Coronary artery (tissue), 2 donors: ENCODE results near the gene BTBD18.
"Not testable (repeated sequence)": the region's sequence is repeated elsewhere in the genome, so short reads cannot be mapped to it uniquely, and the experiment has no call there.

ENCODE experiments used
- DNase-seq: peaks from one replicate; pipeline ENCODE4 v3.0.0-alpha.2; 2017; ENCODE audit warnings: low spot score
- H3K27ac ChIP-seq, 2 donors: fragments of 200-600 bp; sonication (generic); one replicate each; pipeline ENCODE4 v1.5.1; 2016 to 2019
- H3K4me3 ChIP-seq: fragments of 200-600 bp; sonication (generic); 2 replicates; pipeline ENCODE4 v1.5.1; 2016; ENCODE audit warnings: mild to moderate bottlenecking, moderate library complexity
- TF ChIP-seq, protein P1 (sequence below): fragments of 200-600 bp; sonication (generic); IDR thresholded peaks from one replicate; pipeline ENCODE4 v1.5.1; 2019; ENCODE audit warnings: antibody characterized with exemption

The BTBD18 gene

DNA sequence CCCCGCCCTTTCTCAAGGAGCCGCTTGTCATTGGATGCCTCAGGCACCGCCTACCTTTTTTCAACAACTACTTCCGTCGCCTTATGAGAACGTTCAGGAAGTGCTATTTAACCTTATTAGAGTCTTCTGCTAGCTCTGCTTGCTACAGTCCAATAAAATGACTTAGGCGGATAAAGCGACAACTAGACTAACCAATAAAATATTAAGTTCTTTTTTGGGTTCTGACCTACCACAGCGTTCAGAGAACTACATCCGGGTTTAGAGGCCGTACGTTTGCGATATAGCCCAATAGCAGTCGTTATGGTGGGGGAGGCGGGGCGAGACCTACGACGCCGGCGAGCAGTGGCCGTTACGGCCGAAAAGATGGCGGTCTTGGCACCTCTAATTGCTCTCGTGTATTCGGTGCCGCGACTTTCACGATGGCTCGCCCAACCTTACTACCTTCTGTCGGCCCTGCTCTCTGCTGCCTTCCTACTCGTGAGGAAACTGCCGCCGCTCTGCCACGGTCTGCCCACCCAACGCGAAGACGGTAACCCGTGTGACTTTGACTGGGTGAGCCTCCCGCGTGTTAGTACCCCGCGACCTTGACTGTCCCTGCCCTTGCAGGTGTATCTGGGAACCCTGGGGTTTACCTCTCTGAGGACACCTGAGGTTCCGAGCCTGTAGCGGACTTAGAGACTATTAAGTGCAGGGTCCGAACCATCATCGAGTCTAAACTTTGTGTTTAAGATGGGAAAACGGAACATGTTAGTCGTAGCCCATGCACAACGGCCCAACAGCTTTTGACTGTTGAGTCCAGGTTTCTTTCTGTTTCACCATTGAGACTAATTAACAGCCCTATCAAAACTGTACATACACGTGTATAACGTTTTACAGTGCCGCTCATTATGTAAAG lies 39.1 kb downstream of the BTBD18 start, which contains the start of gene TMX2:
Gene TMX2, plus strand, starts transcription at position 338 of the 895 bp plus-strand sequence. Its CDS starts 26 bp downstream, at position 364.
- peak within 1 kb of the TSS; percentile 78 for H3K4me3 ChIP-seq
- DNase-seq: peak; percentile 94
- TF ChIP-seq, protein P1, sequence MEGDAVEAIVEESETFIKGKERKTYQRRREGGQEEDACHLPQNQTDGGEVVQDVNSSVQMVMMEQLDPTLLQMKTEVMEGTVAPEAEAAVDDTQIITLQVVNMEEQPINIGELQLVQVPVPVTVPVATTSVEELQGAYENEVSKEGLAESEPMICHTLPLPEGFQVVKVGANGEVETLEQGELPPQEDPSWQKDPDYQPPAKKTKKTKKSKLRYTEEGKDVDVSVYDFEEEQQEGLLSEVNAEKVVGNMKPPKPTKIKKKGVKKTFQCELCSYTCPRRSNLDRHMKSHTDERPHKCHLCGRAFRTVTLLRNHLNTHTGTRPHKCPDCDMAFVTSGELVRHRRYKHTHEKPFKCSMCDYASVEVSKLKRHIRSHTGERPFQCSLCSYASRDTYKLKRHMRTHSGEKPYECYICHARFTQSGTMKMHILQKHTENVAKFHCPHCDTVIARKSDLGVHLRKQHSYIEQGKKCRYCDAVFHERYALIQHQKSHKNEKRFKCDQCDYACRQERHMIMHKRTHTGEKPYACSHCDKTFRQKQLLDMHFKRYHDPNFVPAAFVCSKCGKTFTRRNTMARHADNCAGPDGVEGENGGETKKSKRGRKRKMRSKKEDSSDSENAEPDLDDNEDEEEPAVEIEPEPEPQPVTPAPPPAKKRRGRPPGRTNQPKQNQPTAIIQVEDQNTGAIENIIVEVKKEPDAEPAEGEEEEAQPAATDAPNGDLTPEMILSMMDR: no peak
- peak within 1 kb of the TSS; percentile 73 to 89 for H3K27ac ChIP-seq

DNA sequence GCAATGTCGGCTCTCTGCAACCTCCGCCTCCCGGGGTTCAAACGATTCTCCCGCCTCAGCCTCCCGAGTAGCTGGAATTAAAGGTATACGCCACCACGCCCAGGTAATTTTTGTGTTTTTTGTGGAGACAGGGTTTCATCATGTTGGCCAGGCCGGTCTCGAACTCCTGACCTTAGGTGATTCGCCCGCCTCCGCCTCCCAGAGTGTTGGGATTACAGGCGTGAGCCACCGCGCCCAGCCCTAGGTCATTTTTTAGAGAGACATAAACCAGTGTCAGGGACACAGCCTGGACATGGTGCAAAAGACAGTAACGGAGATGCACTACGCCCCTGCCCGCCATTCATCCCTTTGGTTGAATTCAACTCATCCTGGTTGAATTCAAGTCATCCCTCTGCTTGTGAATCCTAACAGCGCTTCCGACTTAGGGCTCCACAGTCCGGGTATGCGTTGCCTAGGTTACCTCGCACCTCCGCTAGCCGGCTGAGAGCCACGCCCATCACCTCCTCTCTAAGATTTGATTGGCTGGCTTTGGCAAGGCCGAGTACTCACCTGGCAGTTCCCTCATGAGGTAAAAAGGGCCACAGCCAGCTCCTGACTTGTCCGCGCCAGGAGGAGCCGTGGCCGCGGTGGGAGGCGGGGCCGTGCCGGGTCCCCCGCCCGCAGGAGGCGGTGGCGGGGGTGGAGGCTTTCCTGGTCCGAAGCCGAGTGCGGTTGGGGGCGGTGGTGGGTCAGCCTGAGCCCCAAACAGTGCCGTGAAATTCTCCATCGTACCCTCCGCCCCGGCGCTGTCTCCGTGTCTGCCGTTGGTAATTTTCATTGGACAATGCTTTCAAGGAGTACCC lies 40.0 kb downstream of the BTBD18 start, which contains the start of gene MED19:
Gene MED19, minus strand, starts transcription at position 802 of the 842 bp plus-strand sequence. Its CDS starts 36 bp downstream, at position 766.
- peak; percentile 94 for DNase-seq
- Histone ChIP-seq H3K27ac (peak within 1 kb of the TSS; percentile 73 to 89), H3K4me3 (peak within 1 kb of the TSS; percentile 78)
- TF ChIP-seq, protein P1: no peak

- no peak overlapping the region for H3K4me3 ChIP-seq
- DNase-seq: no peak
- no peak overlapping the region for H3K27ac ChIP-seq
- TF ChIP-seq, protein P1: no peak
Measured at GRCh38 chr11:57709802-57710367, 41.7 kb downstream of the BTBD18 start.

GRCh38 chr11:57705432-57705831 lies 46.2 kb downstream of the BTBD18 start:
- not testable (repeated sequence) for H3K4me3 ChIP-seq, DNase-seq, H3K27ac ChIP-seq

- Histone ChIP-seq H3K27ac (no peak overlapping the region), H3K4me3 (no peak overlapping the region)
- no peak for DNase-seq
- TF ChIP-seq, protein P1: no peak
Measured at GRCh38 chr11:57704932-57705331, 46.7 kb downstream of the BTBD18 start.

GRCh38 chr11:57703341-57703740 lies 48.3 kb downstream of the BTBD18 start:
- H3K27ac ChIP-seq: no peak overlapping the region
- TF ChIP-seq, protein P1: no peak
- no peak overlapping the region for H3K4me3 ChIP-seq
- no peak for DNase-seq

- TF ChIP-seq, protein P1: no peak
- no peak for DNase-seq
- Histone ChIP-seq H3K4me3 (no peak overlapping the region), H3K27ac (no peak overlapping the region)
Measured at GRCh38 chr11:57700425-57700824, 51.2 kb downstream of the BTBD18 start.
